Measurements from ENCODE around the gene ZMAT3. TPM values are rescaled to one million over a fixed set of nuclear protein-coding genes. Genes with fewer than 3 reads are reported as not detected.

ZMAT3 gene
- total RNA-seq, 3 donors from 2014 or later: 10.4 to 19.5 (median 16.7) TPM

DNA sequence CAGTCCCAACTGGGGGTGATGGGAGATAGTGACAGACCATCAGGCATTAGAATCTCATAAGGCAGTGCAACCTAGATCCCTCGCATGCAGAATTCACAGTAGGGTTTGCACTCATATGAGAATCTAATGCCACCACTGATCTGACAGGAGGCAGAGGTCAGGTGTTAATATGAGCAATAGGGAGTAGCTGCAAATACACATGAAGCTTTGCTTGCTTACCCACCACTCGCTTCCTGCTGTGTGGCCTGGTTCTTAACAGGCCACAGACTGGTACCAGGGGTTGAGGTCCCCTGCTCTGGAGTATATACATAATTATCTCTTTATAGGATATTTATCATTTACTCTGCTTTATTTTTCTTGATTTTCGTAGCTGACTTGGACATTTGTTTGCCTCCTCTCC lies 36.0 kb upstream of the ZMAT3 start:
- H3K27me3 ChIP-seq: no peaks in the 10 kb centered on the region
- TF ChIP-seq, protein P1, sequence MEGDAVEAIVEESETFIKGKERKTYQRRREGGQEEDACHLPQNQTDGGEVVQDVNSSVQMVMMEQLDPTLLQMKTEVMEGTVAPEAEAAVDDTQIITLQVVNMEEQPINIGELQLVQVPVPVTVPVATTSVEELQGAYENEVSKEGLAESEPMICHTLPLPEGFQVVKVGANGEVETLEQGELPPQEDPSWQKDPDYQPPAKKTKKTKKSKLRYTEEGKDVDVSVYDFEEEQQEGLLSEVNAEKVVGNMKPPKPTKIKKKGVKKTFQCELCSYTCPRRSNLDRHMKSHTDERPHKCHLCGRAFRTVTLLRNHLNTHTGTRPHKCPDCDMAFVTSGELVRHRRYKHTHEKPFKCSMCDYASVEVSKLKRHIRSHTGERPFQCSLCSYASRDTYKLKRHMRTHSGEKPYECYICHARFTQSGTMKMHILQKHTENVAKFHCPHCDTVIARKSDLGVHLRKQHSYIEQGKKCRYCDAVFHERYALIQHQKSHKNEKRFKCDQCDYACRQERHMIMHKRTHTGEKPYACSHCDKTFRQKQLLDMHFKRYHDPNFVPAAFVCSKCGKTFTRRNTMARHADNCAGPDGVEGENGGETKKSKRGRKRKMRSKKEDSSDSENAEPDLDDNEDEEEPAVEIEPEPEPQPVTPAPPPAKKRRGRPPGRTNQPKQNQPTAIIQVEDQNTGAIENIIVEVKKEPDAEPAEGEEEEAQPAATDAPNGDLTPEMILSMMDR (IDR thresholded peaks at IDR 0.05): no peak
- TF ChIP-seq POLR2A (IDR thresholded peaks at IDR 0.05) (no peak), POLR2AphosphoS5 (IDR thresholded peaks at IDR 0.05) (no peak)
- intact Hi-C loops (cut with DNase I; ENCODE audit: low total_unique reads): no loop called here
- DNase-seq (ENCODE audit: low spot score in 2 of 2): no peak
- no peaks in the 10 kb centered on the region for H3K9me3 ChIP-seq
- H3K27ac ChIP-seq: no peak overlapping the region
- no peaks in the 10 kb centered on the region for H3K36me3 ChIP-seq
- H3K4me1 ChIP-seq: no peaks in the 10 kb centered on the region
- H3K4me3 ChIP-seq: no peak overlapping the region

DNA sequence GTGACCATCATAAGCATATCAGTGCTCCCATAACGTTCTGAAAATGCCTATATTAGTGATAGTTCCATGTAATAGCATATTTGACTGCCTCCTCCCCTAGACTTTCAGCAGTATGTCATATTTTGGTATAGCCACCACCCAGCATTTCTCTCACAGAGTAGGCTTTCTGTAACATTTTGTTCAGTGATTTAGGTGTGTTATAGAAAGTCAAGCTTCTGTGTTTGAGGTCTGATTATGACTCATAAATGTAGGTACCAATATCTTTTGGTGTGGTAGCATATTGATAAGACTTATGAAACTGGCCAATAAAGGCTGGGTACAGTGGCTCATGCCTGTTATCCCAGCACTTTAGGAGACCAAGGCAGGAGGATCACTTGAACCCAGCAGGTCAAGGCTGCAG lies 34.3 kb upstream of the ZMAT3 start:
- H3K27ac ChIP-seq: no peak overlapping the region
- H3K4me1 ChIP-seq: no peaks in the 10 kb centered on the region
- H3K27me3 ChIP-seq: no peaks in the 10 kb centered on the region
- TF ChIP-seq POLR2AphosphoS5 (IDR thresholded peaks at IDR 0.05) (no peak), POLR2A (IDR thresholded peaks at IDR 0.05) (no peak)
- TF ChIP-seq, protein P1 (IDR thresholded peaks at IDR 0.05): no peak
- H3K9me3 ChIP-seq: no peaks in the 10 kb centered on the region
- DNase-seq (ENCODE audit: low spot score in 2 of 2): no peak
- no peaks in the 10 kb centered on the region for H3K36me3 ChIP-seq
- H3K4me3 ChIP-seq: no peak overlapping the region
- intact Hi-C loops (cut with DNase I; ENCODE audit: low total_unique reads): no loop called here

DNA sequence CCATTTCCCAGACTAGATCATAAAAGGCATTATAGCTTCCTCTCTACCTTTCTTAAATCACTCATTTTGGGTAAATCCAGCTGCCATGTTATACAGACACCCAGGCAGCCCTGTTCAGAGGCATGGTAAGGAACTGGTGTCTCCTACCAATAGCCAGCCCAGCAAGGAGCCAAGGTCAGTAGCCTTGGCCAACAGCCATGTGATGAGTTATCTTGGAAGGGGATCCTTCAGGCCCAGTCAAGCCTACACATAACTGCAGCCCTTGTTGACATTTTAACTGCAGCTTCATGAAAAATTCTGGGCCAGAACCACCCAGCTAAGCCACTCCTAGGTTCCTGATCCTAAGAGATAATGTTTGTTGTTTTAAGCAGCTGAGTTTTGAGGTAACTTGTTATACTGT lies 29.0 kb upstream of the ZMAT3 start:
- TF ChIP-seq POLR2A (IDR thresholded peaks at IDR 0.05): no peak
- TF ChIP-seq, protein P1 (IDR thresholded peaks at IDR 0.05): no peak
- TF ChIP-seq POLR2AphosphoS5 (IDR thresholded peaks at IDR 0.05): no peak
- no peaks in the 10 kb centered on the region for H3K27me3 ChIP-seq
- H3K4me3 ChIP-seq: no peak overlapping the region
- no peak for DNase-seq (ENCODE audit: low spot score in 2 of 2)
- H3K27ac ChIP-seq: no peak overlapping the region
- H3K36me3 ChIP-seq: no peaks in the 10 kb centered on the region
- H3K4me1 ChIP-seq: no peaks in the 10 kb centered on the region
- H3K9me3 ChIP-seq: no peaks in the 10 kb centered on the region
- intact Hi-C loops (cut with DNase I; ENCODE audit: low total_unique reads): no loop called here

DNA sequence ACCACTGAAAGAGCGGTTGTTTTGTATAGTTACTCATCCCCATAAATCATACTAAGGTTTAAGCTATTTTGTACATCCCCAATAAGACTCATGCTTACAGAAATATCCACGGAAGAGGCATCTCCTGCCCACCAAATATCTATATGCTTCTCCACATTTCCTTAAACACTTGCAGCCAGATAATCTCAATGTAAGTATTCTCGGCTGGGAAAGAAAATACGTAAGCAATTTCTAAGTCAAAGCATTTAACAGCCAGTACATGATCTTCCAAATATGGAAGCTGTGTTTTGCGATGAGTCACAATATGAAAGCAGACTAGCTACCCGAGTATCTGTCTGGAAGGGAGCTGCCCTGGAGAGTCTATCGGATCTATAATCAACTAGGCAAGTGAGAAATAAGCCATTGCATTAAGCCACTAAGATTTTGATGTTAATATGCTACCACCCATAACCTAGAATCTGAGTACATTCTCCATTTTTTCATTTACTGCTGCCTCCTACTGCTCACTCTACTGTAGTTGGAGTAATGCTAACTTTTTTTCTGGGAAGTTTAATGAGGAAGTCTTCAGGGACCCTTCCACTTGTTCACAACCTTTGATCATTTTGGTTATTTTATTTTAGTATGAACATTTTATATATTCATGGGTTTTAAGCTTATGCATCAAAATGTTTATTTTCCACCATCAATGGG lies 26.9 kb upstream of the ZMAT3 start:
- intact Hi-C loops (cut with DNase I; ENCODE audit: low total_unique reads): no loop called here
- Histone ChIP-seq H3K4me1 (no peaks in the 10 kb centered on the region), H3K36me3 (no peaks in the 10 kb centered on the region), H3K27me3 (no peaks in the 10 kb centered on the region), H3K4me3 (no peak overlapping the region), H3K9me3 (no peaks in the 10 kb centered on the region), H3K27ac (no peak overlapping the region)
- TF ChIP-seq POLR2A (IDR thresholded peaks at IDR 0.05) (no peak), POLR2AphosphoS5 (IDR thresholded peaks at IDR 0.05) (no peak)
- TF ChIP-seq, protein P1 (IDR thresholded peaks at IDR 0.05): no peak
- DNase-seq (ENCODE audit: low spot score in 2 of 2): no peak

DNA sequence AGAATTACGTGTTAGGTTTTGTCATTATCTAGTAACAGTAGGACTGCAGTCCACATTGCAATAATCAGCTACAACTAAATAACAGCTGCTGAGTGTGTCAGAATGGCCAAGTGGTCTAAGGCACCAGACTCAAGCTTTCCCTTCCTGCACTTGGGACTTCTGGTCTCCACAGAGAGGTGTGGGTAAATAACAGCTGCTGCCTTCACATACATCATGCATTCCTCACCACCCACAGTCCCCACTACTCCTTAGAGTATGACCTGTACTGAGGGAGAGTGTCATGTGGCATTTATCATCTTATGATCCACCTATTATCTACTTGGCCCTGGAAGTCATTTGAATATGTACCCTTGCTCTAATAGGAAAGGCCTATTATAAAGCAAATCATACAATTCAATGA lies 22.2 kb upstream of the ZMAT3 start:
- intact Hi-C loops (cut with DNase I; ENCODE audit: low total_unique reads): no loop called here
- H3K9me3 ChIP-seq: no peaks in the 10 kb centered on the region
- no peak overlapping the region for H3K4me3 ChIP-seq
- TF ChIP-seq, protein P1 (IDR thresholded peaks at IDR 0.05): no peak
- H3K27ac ChIP-seq: no peak overlapping the region
- no peaks in the 10 kb centered on the region for H3K36me3 ChIP-seq
- H3K4me1 ChIP-seq: no peaks in the 10 kb centered on the region
- H3K27me3 ChIP-seq: no peaks in the 10 kb centered on the region
- DNase-seq (ENCODE audit: low spot score in 2 of 2): no peak

Measured in breast epithelium (tissue), 4 donors.